Mesothelial cell of epicardium (in vitro differentiated cells): ENCODE results near the gene PTGER4. TPM values are rescaled to one million over a fixed set of nuclear protein-coding genes. Genes with fewer than 3 reads are reported as not detected.
A peak's percentile ranks its signal among the peaks of the same experiment; 100 is the strongest.

ENCODE experiments used
- DNase-seq, 2 experiments: peaks; one replicate each; pipeline ENCODE4 v3.0.0; 2021; ENCODE audit warnings: low spot score in 2 of 2; ENCODE audit not compliant: unreplicated experiment in 2 of 2
- H3K27ac Mint-ChIP-seq: 2 replicates; pipeline ENCODE4 v1.8.0; 2021; ENCODE audit warnings: mixed read lengths
- H3K27me3 Mint-ChIP-seq: 2 replicates; pipeline ENCODE4 v1.8.0; 2021; ENCODE audit warnings: low read depth, mixed read lengths
- H3K36me3 Mint-ChIP-seq: 2 replicates; pipeline ENCODE4 v1.8.0; 2021; ENCODE audit warnings: mixed read lengths
- H3K4me1 Mint-ChIP-seq: 2 replicates; pipeline ENCODE4 v1.8.0; 2021; ENCODE audit warnings: mixed read lengths
- H3K4me3 Mint-ChIP-seq: 2 replicates; pipeline ENCODE4 v1.8.0; 2021; ENCODE audit warnings: mild to moderate bottlenecking, moderate library complexity, mixed read lengths
- H3K9me3 Mint-ChIP-seq: 2 replicates; pipeline ENCODE4 v1.8.0; 2021; ENCODE audit warnings: mixed read lengths
- total RNA-seq: library from RNA; stranded (reverse); gene quantifications from 3 replicates; pipeline ENCODE4 v1.2.1, GENCODE V29; 2021
- TF ChIP-seq, protein P1 (sequence below): fragments of 200-600 bp; sonication (generic); IDR thresholded peaks from one replicate; pipeline ENCODE4 v1.5.0; 2021; ENCODE audit warnings: antibody characterized with exemption; ENCODE audit not compliant: unreplicated experiment

PTGER4 gene
- total RNA-seq, 1 donor from 2014 or later = 40.0 TPM

DNA sequence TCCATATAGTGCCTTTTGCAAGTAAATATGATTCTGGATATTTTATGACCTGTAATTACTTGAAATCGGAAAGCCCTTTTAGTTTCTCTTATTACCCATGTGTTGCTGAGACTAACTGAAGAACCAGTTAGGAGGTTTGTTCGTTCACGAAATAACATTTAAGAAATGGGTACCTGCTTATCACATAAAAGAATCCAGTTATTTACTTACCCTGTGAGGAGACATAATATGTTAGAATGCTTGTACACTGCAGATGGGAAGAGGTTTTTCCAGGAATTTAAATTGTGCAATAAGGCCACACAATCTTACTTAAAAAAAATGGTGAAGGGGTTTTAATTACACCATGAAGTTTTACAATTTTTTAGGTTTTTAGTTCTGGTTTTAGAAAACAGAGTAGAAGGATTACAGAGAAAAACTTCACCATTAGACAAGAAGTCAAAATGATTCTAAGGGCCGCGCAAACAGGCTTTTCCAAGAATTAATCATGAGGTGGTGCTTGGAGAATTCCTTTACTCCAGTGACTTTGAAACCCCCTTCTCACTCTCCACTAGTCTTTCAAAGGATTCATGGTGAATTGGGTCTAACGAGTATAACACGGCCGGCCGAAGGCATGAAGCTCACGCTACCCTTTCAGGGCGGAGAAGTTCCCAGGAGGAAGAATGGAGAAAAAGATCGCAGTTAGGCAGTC, 1.1 kb upstream of the PTGER4 start:
- Mint-ChIP-seq H3K4me3 (peak overlapping the region; percentile 75), H3K27ac (peak overlapping the region; percentile 98), H3K4me1 (peaks cover 53% of the 10 kb centered on the region), H3K36me3 (peaks cover 3% of the 10 kb centered on the region), H3K27me3 (peaks cover 29% of the 10 kb centered on the region), H3K9me3 (no peaks in the 10 kb centered on the region)
- TF ChIP-seq, protein P1, sequence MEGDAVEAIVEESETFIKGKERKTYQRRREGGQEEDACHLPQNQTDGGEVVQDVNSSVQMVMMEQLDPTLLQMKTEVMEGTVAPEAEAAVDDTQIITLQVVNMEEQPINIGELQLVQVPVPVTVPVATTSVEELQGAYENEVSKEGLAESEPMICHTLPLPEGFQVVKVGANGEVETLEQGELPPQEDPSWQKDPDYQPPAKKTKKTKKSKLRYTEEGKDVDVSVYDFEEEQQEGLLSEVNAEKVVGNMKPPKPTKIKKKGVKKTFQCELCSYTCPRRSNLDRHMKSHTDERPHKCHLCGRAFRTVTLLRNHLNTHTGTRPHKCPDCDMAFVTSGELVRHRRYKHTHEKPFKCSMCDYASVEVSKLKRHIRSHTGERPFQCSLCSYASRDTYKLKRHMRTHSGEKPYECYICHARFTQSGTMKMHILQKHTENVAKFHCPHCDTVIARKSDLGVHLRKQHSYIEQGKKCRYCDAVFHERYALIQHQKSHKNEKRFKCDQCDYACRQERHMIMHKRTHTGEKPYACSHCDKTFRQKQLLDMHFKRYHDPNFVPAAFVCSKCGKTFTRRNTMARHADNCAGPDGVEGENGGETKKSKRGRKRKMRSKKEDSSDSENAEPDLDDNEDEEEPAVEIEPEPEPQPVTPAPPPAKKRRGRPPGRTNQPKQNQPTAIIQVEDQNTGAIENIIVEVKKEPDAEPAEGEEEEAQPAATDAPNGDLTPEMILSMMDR = no peak
- DNase-seq = no peak

DNA sequence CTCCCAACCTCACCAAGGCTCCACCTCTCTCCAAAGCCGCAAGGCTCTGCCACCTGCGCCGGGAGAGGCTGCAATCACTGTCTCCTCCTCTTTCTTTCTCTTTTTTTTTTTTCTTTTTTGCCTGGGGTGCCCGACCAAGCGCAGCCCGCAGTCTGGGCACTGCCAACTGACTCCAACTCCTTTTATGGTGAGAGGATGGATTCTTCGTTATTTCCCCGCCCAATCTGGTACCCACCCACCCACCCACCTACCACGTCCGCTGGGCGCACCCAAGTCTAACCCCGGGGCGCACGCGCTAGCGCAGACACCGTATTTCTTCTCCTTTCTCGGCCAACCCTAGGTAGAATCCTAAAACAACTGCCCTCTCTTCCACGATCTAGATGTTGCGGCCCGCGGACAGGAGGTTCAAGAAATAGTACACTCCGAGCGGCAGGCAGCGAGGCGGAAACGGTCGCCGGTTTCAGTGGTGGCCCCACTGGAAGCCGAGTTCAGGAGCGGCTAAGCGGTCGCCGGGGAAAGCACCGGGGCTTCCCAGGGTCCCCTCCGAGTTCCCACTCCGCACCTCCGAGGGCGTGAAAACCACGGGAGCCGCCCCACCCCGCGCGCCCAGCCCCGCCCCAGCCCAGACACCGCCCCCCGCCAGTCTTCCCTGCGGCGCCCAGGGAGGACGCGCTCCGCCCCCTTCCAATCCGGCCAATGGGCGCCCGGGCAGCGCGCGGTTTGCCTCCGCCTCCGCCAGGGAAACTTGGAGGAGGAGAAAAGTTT, 385 bp upstream of the PTGER4 start:
- H3K4me3 Mint-ChIP-seq = peak overlapping the region; percentile 75
- H3K36me3 Mint-ChIP-seq = peaks cover 3% of the 10 kb centered on the region
- peaks cover 29% of the 10 kb centered on the region for H3K27me3 Mint-ChIP-seq
- peak; percentile 83 to 94 for DNase-seq
- peaks cover 59% of the 10 kb centered on the region for H3K4me1 Mint-ChIP-seq
- peak overlapping the region; percentile 98 for H3K27ac Mint-ChIP-seq
- H3K9me3 Mint-ChIP-seq = no peaks in the 10 kb centered on the region
- TF ChIP-seq, protein P1 = no peak

DNA sequence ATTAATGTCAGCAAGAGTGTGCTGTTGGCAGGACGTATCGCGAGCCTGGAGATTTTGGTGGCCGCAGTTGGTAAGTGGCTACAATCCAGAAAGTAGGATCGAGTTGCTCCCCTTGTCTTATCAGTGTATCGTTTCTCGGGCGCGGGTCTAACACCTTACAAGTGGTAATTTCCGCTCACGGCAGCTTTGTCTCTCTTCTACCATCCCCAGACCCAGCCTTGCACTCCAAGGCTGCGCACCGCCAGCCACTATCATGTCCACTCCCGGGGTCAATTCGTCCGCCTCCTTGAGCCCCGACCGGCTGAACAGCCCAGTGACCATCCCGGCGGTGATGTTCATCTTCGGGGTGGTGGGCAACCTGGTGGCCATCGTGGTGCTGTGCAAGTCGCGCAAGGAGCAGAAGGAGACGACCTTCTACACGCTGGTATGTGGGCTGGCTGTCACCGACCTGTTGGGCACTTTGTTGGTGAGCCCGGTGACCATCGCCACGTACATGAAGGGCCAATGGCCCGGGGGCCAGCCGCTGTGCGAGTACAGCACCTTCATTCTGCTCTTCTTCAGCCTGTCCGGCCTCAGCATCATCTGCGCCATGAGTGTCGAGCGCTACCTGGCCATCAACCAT, 1.1 kb downstream of the PTGER4 start:
- Mint-ChIP-seq H3K36me3 (peaks cover 5% of the 10 kb centered on the region), H3K27ac (peak overlapping the region; percentile 5), H3K27me3 (peaks cover 26% of the 10 kb centered on the region), H3K4me1 (peaks cover 70% of the 10 kb centered on the region), H3K9me3 (no peaks in the 10 kb centered on the region), H3K4me3 (peak overlapping the region; percentile 75)
- peak in 1 of 2 experiments; percentile 41 for DNase-seq
- TF ChIP-seq, protein P1 = peak; percentile 38

DNA sequence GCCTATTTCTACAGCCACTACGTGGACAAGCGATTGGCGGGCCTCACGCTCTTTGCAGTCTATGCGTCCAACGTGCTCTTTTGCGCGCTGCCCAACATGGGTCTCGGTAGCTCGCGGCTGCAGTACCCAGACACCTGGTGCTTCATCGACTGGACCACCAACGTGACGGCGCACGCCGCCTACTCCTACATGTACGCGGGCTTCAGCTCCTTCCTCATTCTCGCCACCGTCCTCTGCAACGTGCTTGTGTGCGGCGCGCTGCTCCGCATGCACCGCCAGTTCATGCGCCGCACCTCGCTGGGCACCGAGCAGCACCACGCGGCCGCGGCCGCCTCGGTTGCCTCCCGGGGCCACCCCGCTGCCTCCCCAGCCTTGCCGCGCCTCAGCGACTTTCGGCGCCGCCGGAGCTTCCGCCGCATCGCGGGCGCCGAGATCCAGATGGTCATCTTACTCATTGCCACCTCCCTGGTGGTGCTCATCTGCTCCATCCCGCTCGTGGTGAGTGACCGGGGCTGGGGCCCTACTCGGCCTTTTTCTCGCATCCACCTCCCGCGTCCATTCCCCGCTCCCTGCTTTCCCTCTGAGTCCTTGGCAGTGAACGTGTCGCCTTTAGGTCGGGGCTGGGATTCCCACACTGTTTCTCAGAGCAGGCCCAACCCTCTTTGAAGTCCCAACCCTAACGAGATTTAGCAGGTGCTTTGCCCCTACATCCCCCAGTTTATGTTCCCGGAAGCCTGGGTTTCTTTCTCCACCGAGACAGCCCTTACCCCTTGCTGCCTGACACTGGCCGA, 1.8 kb downstream of the PTGER4 start:
- Mint-ChIP-seq H3K36me3 (peaks cover 10% of the 10 kb centered on the region), H3K4me3 (peak overlapping the region; percentile 75), H3K27me3 (peaks cover 23% of the 10 kb centered on the region), H3K4me1 (peaks cover 74% of the 10 kb centered on the region), H3K27ac (peak overlapping the region; percentile 30), H3K9me3 (no peaks in the 10 kb centered on the region)
- TF ChIP-seq, protein P1 = no peak
- DNase-seq = peak in 1 of 2 experiments; percentile 46

DNA sequence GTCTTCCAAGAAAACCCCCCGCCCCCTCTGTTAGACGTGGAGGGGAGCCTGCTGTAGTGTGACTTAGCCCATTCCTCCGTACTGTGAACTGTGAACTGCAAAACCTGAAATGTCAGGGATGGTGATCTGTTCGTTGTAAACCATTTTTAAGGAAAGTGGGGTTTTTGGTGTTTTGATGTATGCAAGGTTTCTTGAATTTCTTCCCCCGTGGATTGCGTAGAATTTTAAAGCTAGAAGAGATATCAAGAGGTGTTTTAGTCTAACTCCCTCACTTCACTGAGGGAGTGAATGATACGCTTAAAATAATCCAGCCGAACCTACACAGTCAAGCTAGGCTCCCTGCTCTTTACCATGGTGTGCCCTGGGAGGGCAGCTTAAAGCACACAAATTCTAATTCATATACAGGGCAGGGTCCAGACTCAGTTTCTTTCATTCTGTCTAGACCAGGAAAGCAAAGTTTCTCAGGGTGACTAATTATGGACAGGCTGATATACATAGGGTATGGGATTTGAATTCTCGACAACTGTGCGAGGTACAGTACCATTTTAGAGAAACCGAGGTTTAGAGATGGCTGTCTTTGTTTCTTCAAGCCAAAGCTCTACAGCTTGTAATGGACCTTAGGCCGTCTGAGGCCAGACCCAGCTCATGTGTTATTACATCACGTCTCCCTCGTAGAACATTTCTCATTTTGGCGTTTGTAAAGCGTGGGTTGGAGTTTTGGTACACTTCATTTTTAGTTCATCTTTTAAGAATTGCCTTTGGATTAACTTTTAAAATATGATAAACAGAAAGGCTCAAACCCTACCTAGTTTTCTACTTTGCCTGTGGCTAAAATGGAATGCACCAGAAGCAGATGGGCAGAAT, 2.7 kb downstream of the PTGER4 start:
- Mint-ChIP-seq H3K27me3 (peaks cover 17% of the 10 kb centered on the region), H3K4me1 (peaks cover 70% of the 10 kb centered on the region), H3K27ac (peak overlapping the region; percentile 55), H3K4me3 (peak overlapping the region; percentile 75), H3K9me3 (no peaks in the 10 kb centered on the region), H3K36me3 (peaks cover 10% of the 10 kb centered on the region)
- DNase-seq = no peak
- TF ChIP-seq, protein P1 = no peak
